HuH-7 (cell line): ENCODE measurements around the gene LYRM4.

Experiments used
- DNase-seq: peaks from one replicate; pipeline ENCODE4 v3.0.0; 2011; ENCODE audit warnings: low spot score

Gene LYRM4

DNA sequence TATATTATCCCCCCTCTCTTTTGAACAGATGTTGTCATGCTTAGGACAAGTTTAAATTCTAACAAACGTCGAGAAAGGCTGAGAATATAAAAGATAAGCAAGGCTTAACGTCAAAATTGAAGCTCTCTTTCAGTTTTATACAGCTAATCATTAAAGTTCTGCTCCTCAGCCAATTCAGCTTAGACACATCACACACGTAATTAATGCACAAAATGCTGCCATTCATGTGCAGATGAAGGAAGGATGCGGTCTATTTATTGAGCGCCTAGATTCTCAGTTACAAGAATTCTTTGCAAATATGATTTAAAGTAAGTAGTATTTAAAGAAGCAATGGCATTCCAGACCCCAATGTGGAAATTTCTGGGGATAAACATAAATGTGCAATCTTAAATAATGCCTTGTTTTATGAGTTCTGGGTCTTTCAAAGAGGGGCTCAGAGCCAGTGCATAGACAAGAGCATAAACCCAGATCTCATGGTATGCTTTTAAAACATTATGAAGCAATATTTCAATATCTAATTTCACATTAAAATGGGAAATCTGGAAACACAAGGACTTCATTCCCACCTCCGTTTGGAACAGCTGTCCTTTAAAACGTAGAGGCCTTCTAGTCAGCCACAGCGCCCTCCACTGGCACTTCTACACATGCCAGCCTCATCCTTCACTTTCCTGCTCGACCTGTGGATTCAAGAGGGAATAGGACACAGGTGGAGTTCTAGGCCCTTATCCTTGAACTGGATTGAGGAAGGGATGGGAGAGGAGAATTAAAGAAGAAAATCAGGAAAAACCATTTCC lies 85.8 kb downstream of the LYRM4 start:
- DNase-seq = peak; percentile 20

DNA sequence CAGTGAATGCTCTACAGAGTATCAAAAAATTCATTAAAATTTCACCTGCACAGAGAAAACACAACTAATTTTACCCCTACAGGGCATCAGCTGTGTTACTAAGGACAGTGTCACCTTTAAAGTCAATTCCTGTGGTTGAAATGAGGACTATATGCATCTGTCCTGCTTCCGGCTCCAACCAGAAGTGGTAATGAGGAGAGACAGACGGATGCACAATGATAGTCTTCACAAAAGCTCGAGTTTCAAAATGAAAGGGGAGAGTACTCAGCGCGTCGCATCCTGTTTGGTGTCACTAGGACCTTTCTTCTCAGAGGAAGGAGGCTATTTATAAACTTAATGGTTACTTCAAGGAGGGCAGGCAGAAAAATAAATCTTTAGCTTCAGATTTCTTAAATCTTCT lies 86.5 kb downstream of the LYRM4 start:
- no peak for DNase-seq

DNA sequence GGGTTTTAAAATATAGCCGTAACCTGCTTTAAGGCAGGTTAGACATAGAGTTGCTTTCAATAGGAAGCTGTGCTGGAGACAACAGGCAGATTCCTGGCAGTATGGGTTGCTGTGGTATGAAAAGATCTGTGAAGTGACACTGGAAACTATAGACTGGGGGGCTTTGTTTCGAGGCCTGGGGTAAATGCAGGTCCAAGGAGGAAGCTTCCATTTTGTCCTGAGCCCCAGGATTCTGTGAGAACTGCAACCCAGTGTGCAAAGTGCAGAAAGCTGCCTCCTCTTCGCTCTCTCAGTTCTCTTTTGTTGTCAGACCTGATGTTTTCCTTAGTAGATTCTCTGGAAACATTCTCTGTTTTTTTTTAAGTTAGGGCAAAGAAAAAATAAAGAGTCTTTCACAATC lies 86.9 kb downstream of the LYRM4 start:
- DNase-seq = no peak

DNA sequence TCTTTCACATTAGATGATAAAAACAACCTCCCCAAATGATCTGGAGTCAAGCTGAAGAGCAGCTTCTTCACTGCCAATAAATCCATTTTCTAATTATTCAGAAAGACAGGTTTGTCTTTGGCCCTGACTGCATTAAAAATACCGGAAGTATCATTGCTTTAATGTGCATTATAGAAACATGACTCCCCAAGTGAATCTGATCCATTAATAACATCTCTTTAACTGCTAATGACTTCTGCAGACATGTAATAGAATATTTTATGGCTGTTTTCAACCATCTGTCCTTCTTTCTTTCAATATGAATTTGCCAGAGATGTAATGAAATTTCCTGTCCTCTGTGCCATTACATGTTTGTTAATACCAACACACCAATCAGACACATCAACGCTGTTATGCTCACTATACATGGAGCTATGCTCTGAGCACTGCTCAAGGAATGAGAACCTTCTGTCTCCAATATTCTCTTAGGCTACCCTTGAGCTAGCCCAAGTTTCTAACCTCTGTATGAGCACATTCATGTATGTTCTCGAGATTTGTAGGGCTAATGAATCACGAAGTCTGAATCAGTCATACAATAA lies 87.8 kb downstream of the LYRM4 start:
- DNase-seq = no peak

DNA sequence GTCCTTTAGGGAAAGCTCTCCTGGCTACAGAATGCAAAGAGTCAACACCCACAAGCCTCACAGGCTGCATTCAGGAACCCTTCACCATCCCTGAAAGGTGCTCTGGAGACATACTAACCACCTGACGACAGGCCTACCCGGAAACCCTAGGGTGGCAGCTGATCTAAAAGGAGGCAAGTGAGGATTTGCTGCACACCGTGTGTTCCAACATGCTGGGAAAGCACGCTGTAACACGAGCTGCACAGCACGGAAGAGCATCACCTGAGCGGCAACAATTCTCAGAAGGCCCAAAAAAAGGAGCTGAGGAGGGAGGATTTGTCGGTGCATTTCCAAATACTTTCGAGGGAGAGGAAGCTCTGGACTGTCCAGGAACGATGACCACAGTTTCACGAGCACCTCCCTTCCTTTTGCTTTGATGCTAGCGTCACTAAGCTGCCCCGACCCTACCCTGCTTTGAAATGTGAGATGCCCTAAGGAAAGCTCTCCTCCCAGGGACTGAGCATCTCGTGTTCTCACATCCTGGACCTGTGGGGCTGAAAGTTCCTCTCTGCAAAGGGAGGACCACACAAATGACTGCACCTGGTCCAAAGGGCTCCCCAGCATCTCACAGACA lies 88.6 kb downstream of the LYRM4 start:
- no peak for DNase-seq

DNA sequence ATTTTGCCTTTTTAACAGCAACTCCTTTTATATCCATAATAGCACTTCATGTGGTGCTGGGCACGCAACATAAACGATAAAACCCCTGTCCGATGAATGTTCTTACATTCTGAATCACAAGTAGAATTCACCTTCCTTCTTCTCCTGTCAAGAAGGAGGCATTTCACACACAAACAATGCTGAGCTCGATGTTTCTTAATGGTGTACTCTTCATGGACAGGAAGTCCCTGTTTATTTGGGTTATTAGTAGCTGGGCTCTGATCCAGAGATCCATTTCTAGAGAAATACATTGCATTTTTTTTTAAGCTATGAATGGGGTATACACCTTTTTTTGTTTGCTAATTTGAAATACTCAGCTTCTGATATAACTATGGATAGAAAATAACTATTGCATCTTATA lies 93.2 kb downstream of the LYRM4 start:
- DNase-seq = no peak

DNA sequence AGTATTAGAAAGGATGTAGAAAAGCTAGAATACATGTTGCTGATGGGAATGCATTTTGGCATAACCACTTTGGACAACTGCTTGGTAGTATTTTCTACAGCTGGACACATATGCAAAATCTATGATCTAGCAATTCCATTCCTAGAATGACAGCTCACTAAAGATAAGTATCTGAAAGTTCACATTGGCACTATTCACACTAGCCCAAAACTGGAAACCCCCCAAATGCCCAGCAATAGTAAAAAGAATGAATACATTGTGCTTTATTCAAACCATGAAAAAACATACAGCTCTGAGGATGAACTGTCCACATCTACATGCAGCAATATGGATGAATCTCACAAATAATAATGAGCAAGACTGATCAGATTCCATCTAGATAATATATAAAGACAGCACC lies 96.7 kb downstream of the LYRM4 start:
- DNase-seq = no peak

DNA sequence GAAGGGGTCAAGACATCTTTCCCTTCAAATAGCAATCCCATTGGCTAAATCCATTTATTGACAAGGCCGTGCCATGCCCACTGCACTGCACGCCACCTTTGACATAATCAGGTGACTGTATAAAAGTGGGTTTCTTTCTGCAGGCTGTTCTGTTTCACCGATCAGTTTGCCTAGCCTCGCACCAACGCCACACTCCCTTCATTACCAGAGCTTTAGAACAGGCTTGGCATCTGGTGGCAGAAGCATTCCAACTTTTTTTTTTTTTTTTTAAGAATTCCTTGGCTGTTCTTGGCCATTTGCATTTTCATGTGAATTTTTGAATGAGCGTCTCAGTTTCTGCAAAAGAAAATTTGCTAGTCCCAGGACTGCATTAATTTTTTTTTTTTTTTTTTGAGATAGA lies 97.5 kb downstream of the LYRM4 start:
- no peak for DNase-seq

DNA sequence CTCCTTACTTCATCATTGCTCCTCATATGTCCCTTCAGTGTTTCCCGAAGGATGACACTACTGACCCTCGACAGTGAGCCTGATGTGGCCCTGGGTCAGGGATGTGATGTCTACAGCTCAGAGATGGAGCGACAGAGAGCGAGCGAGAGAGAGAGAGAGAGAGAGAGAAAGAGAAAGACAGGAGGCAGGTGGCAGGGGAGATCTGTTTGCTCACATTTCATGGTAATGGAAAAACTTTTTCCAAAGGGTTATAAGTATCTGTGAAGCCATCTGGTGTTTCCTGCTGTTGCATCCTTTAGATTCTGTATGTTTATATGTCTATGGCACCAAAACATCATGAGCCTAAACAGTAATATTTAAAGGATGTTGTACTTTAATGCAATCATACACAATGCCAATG lies 98.4 kb downstream of the LYRM4 start:
- no peak for DNase-seq

DNA sequence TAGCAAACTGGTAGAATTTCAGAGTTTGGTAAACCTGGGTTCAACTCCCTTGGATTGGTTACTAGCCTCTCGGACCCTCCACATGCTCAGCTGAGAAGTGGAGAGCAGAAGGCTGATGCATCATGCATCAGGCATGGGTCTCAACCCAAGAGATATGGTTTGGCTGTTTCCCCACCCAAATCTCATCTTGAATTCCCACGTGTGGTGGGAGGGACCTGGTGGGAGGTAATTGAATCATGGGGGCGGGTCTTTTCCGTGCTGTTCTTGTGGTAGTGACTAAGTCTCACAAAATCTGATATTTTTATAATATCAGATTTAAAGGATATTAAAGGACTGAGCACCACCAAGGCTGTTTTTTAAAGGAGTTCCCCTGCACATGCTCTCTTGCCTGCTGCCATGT lies 100.5 kb downstream of the LYRM4 start:
- DNase-seq = no peak

DNA sequence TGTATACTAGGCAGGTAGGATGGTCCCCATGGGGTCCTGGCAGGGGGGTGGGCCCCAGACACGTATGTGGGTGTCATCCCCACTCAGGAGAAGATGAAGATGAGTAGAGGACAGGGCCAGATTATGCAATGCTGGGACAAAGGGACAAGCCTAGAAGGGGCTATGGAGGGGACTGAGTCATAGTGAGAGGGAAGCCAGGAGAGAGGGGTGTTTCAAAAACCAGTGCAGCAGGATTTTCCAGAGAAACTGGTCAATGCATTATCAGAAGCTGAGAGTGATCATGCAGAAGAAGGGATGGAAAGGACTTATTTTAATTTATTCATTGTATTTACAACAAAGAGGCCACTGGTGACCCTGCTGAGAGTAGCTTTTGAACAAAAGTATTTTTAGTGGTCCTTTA lies 101.6 kb downstream of the LYRM4 start:
- DNase-seq = no peak

DNA sequence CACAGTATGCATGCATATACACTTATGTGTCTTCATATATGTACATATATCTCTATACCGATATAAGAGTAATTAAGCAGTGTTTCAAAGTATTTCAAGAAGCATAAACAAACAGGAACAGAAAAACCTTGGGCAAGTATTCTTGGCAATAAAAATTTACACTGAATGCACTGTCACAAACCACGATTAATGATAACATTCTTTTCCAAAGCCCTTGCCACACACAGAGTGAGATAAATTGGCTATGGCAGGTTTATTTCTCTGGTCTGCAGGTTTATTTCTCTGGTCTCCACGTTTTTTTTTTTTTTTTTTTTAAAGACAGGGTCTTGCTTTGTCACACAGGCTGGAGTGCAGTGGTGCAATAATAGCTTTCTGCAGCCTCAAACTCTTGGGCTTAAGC lies 102.6 kb downstream of the LYRM4 start:
- no peak for DNase-seq

DNA sequence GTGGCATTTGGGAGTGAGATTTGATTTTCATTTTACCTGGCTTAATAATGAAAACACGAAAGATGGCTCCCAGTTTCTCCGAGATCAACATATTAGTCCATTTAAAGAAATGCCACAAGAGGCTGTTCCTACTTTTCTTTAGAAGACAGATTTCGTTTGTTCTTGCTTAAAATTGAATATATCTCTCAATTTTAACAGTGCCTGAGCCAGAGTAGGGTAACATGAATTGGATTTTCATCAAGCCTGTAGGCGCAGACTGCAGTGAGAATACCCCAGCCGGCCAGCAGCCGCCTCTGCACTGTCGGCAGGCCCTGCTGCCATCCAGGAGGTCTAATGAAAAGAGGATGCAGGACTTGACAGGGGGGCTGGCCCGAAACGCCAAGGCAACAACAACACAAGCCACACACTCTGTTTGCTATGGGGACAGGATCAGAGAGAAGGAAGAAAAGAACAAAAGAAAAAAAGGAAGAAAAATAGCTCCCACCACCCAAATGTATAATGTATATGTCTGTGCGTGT lies 103.1 kb downstream of the LYRM4 start:
- no peak for DNase-seq

DNA sequence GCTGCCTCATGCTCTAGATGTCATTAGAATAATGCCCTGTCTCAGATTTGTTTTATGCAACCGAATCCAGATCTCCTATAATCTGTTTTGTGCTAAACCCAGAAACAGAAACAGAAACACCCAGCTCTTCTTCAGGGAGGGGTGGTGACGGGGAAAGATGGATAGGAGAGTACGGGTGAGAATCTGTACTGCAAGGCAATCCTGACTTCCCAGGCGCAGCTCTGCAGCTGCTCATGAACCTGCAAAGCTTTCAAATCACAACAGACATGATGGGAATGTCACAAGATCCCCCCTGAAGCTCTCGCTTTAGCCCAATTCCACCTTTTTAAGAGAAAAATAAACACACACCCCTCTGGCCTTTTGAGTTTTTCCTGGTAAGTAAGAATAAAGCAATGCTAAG lies 104.1 kb downstream of the LYRM4 start:
- no peak for DNase-seq

DNA sequence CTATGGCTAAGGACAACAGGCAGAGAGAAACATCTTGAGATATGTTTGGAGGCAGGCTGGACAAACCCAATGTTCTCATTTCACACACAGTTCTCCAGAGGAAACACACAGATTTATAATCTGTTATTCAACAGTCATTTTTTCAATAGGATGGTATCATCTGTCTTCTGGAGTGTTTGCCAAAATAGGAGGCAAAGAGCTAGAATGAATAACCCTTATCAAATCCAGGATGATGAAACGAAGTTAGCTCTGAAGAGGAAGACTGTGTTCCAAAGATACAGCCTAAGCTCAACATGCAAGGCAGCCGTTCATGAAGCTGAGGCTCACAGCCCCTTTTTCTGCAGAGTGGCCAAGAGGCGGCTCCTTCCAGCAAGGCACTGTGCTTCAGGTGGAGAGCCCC lies 104.8 kb downstream of the LYRM4 start:
- no peak for DNase-seq

DNA sequence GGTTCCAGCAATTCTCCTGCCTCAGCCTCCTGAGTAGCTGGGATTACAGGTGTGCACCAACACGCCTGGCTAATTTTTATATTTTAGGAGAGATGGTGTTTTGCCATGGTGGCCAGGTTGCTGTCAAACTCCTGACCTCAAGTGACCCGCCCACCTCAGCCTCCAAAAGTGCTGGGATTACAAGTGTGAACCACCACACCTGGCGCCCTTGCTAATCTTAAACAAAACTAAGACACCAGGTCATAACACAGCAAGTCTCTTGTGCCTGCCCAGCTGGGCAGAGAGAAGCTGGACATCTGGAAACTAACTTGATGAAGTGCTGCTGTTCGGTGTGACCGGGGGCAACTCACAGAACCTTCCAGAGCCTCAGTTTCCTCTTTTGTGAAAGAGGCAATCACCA lies 107.6 kb downstream of the LYRM4 start:
- no peak for DNase-seq

DNA sequence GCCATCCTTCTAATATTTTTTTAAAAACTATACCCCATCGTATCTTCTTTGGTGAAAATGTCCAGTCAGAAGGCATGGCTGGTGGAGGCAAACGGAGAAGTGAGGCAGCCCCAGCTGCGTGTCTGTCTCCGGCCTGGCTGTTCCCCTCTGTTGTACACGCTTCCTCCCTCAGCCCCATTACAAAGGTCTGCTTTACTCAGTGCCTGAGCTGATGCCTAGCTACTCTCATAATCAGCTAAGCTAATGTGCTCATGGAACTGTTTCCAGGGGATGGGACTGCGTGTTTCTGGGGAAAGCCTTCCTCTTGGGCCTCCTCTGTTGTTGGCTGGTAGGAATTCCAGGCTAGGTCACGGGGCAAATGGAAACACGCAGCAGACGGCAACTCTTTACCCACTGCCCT lies 108.3 kb downstream of the LYRM4 start:
- no peak for DNase-seq

DNA sequence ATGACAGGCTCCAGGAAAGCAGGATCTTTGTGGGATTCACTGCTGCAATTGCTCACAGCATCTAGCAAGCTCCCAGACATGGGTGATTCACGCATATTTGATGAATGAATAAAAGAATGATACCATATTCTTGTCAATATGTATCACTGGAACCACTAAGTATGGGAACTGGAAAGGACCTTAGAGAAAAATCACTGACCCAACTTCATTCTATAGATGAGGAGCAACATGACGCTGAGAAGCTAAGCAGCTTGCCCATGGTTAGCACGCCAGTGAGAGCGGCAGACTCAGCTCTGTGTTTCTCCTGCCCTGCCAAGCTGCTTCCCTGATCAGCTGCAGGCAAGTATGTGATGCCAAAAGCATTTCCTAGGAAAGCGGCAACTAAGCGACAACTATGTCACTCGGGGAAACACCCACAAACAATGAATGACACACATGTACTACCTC lies 108.8 kb downstream of the LYRM4 start:
- DNase-seq = no peak

DNA sequence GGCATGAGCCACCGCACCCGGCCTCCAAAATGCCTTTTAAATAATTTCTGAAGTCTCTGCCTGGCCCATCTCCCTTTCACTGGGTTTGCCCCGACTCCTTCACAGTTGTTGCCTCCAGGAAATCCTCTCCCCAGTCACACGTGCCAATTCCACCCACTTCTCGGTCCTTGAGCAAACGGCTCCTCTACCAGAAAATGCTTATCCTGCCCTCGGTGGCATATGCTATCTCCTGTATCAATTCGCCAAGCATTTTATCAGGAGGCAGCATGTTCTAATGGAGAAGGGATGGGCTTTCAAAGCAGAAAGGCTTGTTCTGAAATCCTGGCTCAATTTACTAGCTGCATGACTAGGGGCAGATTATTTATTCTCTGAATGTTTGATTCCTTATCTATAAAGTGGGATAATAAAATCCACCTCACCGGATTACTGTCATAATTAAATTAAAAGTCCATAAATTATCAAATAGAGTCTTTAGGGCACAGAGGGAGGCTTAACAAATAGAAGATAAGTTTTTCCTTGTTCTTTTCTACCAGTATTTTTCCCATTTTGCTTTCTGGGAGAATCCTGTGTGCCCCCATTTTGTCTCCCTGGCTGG lies 109.3 kb downstream of the LYRM4 start:
- no peak for DNase-seq

DNA sequence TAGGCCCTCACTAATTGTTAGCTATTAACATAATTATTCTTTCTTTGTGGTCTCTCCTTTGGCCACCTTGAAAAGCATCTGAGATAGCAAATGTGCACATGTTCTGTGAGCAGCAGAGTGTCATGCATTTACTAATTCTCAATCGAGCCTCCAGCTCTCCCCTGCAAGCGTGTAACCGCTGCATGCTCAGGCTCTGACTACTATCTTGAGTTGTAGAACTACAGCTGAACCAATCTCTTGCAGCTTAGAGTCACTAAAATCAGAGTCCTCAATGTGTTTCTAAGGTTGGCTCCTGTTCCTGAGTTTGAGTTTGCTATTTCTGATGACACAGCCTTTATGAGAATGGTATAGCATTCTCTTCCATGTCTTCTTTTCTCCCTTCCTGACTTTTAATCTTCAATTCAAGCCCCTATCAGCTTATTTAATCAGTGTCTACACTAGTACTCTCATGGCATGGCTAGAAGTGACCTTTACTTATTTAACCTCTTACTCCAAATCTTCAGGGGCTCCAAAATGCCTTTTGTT lies 110.1 kb downstream of the LYRM4 start:
- no peak for DNase-seq

DNA sequence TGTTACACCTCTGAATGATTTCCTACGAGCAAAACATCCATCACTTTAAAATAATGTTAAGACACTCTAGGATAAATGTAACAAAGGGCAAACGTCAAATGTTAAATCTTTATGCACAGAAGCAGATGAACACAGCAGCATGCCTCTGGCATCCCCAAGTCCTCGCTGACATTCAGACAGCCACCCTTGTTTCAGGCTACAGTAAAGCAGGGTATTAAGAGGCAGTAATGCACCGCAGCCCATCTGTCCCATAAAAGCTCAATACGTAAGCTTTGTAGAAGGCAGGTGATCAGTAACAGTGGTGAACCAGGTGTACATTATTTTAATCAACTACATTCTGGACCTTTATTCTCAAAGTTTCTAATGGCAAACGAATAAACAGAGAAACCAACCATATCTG lies 110.9 kb downstream of the LYRM4 start:
- DNase-seq = no peak

DNA sequence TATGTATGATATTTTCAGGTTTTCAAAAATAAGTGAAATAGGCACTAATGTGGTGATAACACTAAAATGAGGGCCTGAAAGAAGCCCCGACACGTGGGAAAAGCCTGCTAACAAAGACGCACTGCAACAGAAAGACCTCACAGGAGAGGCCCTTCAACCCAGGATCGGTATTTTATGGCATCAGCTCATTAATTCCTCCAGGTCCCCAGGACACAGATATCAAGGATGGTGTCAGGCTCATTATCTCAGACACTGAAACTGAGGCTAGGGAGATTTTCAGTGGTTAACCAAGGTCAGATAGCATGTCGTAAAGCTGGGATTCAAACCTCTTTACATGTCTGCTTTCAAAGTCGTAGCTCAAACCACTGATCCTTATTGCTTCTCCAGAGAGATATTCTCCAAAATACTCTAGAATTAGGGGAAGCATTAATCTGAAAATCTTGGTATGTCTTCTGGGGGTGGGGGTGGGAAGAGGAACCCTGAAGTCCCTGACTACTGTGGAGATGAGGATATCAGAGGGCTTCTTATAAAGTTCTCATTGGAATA lies 111.5 kb downstream of the LYRM4 start:
- no peak for DNase-seq
